ENCODE measurements around the gene AMER1. TPM values are rescaled to one million over a fixed set of nuclear protein-coding genes. Genes with fewer than 3 reads are reported as not detected.

Gene AMER1
- polyA plus RNA-seq, 1 donor (not counting 4 experiments of a cell fraction or from before 2014, with no cell fraction given), result 1.3 TPM

DNA sequence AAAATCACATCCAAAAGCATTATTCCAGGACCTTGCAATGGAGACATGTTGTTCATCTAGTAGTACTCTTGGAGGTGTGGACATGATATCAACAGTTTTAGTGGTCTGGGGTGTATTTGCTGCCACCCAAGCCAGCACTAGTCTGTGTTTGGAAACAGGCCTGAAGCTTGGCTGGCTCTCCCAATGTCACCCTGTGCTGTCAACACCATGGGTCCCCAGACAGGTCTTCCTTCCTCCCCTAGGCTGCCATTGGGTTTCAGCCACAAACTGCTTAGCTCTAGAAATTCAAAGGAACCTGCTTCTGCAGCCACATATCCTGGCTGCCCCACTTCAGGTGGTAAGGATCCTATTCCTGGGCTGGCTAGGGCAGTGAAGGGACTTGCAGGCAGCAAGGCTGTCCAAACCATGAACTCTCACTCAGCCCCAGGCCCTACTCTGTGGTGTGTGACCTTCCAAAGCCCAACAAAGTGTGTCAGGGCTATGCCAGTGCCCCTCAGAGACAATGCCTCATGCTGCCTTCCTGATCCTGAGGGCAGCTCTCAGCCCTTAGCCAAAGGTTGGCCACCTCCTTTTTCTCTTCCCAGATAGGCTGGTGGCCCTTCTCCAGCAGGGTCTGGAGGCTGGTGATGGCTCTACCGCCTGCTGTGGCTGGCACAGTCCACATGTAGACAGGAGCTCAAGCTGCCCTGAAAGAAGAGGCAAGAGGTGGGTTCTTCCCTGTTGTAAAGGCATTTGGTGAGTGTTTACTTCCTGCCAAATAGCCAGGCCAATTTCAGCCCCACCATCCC, 18.3 kb downstream of the AMER1 start:
- Histone ChIP-seq H3K27ac (ENCODE audit: control insufficient read depth, insufficient read depth, low read length) (no peak overlapping the region), H3K9me3 (ENCODE audit: control insufficient read depth, low read depth, low read length) (no peaks in the 10 kb centered on the region), H3K9me1 (ENCODE audit: control insufficient read depth, extremely low read depth, insufficient read depth, low read length) (no peaks in the 10 kb centered on the region), H3K36me3 (ENCODE audit: control insufficient read depth in 2 of 2, extremely low read depth in 1 of 2, insufficient read depth in 2 of 2, low read length in 2 of 2) (no peaks in the 10 kb centered on the region), H3K4me1 (ENCODE audit: control insufficient read depth, extremely low read depth, insufficient read depth, low read length) (no peaks in the 10 kb centered on the region), H3K79me2 (ENCODE audit: control insufficient read depth, insufficient read depth, low read length) (no peaks in the 10 kb centered on the region), H4K20me1 (ENCODE audit: control insufficient read depth, extremely low read depth, insufficient read depth, low read length) (no peaks in the 10 kb centered on the region), H3K4me2 (ENCODE audit: control insufficient read depth, extremely low read depth, insufficient read depth, low read depth, low read length) (no peak overlapping the region), H3K9ac (ENCODE audit: control insufficient read depth, extremely low read depth, insufficient read depth, low read length) (no peak overlapping the region), H3K4me3 (ENCODE audit: control insufficient read depth in 2 of 3, extremely low read depth in 1 of 3, insufficient read depth in 2 of 3, low read depth in 1 of 3, low read length in 3 of 3) (no peak overlapping the region), H3K27me3 (ENCODE audit: control insufficient read depth, extremely low read depth, insufficient read depth, low read length) (no peaks in the 10 kb centered on the region), H2AFZ (ENCODE audit: control insufficient read depth, low read length) (no peak overlapping the region)
- FAIRE-seq, result no peak
- dilution Hi-C loops (cut with MboI; ENCODE audit: extremely low pct_ligation_motif_present, low sequenced_read_pairs), result no loop called here
- no peak for TF ChIP-seq EZH2 (IDR thresholded peaks at IDR 0.05; ENCODE audit: low read length)
- TF ChIP-seq, protein P1, sequence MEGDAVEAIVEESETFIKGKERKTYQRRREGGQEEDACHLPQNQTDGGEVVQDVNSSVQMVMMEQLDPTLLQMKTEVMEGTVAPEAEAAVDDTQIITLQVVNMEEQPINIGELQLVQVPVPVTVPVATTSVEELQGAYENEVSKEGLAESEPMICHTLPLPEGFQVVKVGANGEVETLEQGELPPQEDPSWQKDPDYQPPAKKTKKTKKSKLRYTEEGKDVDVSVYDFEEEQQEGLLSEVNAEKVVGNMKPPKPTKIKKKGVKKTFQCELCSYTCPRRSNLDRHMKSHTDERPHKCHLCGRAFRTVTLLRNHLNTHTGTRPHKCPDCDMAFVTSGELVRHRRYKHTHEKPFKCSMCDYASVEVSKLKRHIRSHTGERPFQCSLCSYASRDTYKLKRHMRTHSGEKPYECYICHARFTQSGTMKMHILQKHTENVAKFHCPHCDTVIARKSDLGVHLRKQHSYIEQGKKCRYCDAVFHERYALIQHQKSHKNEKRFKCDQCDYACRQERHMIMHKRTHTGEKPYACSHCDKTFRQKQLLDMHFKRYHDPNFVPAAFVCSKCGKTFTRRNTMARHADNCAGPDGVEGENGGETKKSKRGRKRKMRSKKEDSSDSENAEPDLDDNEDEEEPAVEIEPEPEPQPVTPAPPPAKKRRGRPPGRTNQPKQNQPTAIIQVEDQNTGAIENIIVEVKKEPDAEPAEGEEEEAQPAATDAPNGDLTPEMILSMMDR (optimal IDR thresholded peaks at IDR 0.05 in 1 of 3, IDR thresholded peaks at IDR 0.05 in 1 of 3, conservative IDR thresholded peaks at IDR 0.05 in 1 of 3; ENCODE audit: extremely low read depth in 1 of 3, insufficient read depth in 2 of 3, low read length in 3 of 3), result no peak
- no peak for DNase-seq (ENCODE audit: low read depth, low spot score)

DNA sequence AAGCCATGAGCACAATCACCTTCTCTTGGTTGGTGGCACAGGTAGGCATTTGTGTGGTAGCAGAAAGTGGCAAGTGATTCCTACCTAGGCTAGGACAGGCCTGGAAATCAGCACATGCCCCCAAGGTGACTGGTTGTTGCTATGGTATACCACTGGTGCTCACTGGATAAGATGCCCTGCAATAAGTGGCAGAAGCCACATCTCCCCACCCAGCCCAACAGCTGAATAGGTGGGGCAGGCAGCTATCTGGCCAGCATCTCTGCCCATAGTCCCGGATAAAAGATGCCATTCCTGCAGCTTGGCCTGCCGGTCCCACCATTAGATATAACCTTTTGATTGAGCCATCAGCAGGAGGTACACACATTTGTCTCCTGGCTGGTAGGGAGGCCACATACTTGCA, 21.1 kb downstream of the AMER1 start:
- H4K20me1 ChIP-seq (ENCODE audit: control insufficient read depth, extremely low read depth, insufficient read depth, low read length), result no peaks in the 10 kb centered on the region
- H3K4me2 ChIP-seq (ENCODE audit: control insufficient read depth, extremely low read depth, insufficient read depth, low read depth, low read length), result no peak overlapping the region
- H3K9me1 ChIP-seq (ENCODE audit: control insufficient read depth, extremely low read depth, insufficient read depth, low read length), result no peaks in the 10 kb centered on the region
- no peaks in the 10 kb centered on the region for H3K79me2 ChIP-seq (ENCODE audit: control insufficient read depth, insufficient read depth, low read length)
- no peak for FAIRE-seq
- no peak overlapping the region for H3K4me3 ChIP-seq (ENCODE audit: control insufficient read depth in 2 of 3, extremely low read depth in 1 of 3, insufficient read depth in 2 of 3, low read depth in 1 of 3, low read length in 3 of 3)
- DNase-seq (ENCODE audit: low read depth, low spot score), result no peak
- no peak overlapping the region for H3K27ac ChIP-seq (ENCODE audit: control insufficient read depth, insufficient read depth, low read length)
- TF ChIP-seq EZH2 (IDR thresholded peaks at IDR 0.05; ENCODE audit: low read length), result no peak
- TF ChIP-seq, protein P1 (optimal IDR thresholded peaks at IDR 0.05 in 1 of 3, IDR thresholded peaks at IDR 0.05 in 1 of 3, conservative IDR thresholded peaks at IDR 0.05 in 1 of 3; ENCODE audit: extremely low read depth in 1 of 3, insufficient read depth in 2 of 3, low read length in 3 of 3), result no peak
- no peak overlapping the region for H2AFZ ChIP-seq (ENCODE audit: control insufficient read depth, low read length)
- no peak overlapping the region for H3K9ac ChIP-seq (ENCODE audit: control insufficient read depth, extremely low read depth, insufficient read depth, low read length)
- no peaks in the 10 kb centered on the region for H3K27me3 ChIP-seq (ENCODE audit: control insufficient read depth, extremely low read depth, insufficient read depth, low read length)
- H3K9me3 ChIP-seq (ENCODE audit: control insufficient read depth, low read depth, low read length), result no peaks in the 10 kb centered on the region
- H3K36me3 ChIP-seq (ENCODE audit: control insufficient read depth in 2 of 2, extremely low read depth in 1 of 2, insufficient read depth in 2 of 2, low read length in 2 of 2), result no peaks in the 10 kb centered on the region
- no peaks in the 10 kb centered on the region for H3K4me1 ChIP-seq (ENCODE audit: control insufficient read depth, extremely low read depth, insufficient read depth, low read length)
- dilution Hi-C loops (cut with MboI; ENCODE audit: extremely low pct_ligation_motif_present, low sequenced_read_pairs), result no loop called here

Data from keratinocyte (primary cell).